HPDE6-E6E7 (cell line): Measurements from ENCODE around the gene LRRC74A.
A peak's percentile ranks its signal among the peaks of the same experiment; 100 is the strongest.

Source experiments
- DNase-seq: peaks from one replicate; pipeline ENCODE4 v3.0.0; 2011; ENCODE audit warnings: missing footprints; ENCODE audit errors: extremely low spot score

Gene LRRC74A

GRCh38 chr14:76846331-76847047 lies 20.3 kb downstream of the LRRC74A start:
- DNase-seq: no peak

- DNase-seq: no peak
Measured at GRCh38 chr14:76848879-76849278, 22.7 kb downstream of the LRRC74A start.

- DNase-seq: no peak
Measured at GRCh38 chr14:76855066-76855465, 28.9 kb downstream of the LRRC74A start.

GRCh38 chr14:76856769-76857168 lies 30.6 kb downstream of the LRRC74A start:
- no peak for DNase-seq

- DNase-seq: no peak
Measured at GRCh38 chr14:76861574-76862255, 35.5 kb downstream of the LRRC74A start.

- DNase-seq: no peak
Measured at GRCh38 chr14:76862546-76863282, 36.5 kb downstream of the LRRC74A start.

- no peak for DNase-seq
Measured at GRCh38 chr14:76863724-76864407, 37.7 kb downstream of the LRRC74A start.

- DNase-seq: no peak
Measured at GRCh38 chr14:76866456-76866855, 40.2 kb downstream of the LRRC74A start.

- DNase-seq: no peak
Measured at GRCh38 chr14:76867516-76868453, 41.6 kb downstream of the LRRC74A start.

GRCh38 chr14:76868454-76869170 lies 42.4 kb downstream of the LRRC74A start:
- no peak for DNase-seq

- no peak for DNase-seq
Measured at GRCh38 chr14:76870166-76870565, 44.0 kb downstream of the LRRC74A start.

- peak; percentile 57 for DNase-seq
Measured at GRCh38 chr14:76872796-76873432, 46.7 kb downstream of the LRRC74A start.

GRCh38 chr14:76874734-76875133 lies 48.5 kb downstream of the LRRC74A start:
- DNase-seq: no peak

- peak; percentile 90 for DNase-seq
Measured at GRCh38 chr14:76876076-76876475, 49.9 kb downstream of the LRRC74A start.

GRCh38 chr14:76877871-76878270 lies 51.7 kb downstream of the LRRC74A start:
- DNase-seq: no peak

GRCh38 chr14:76880449-76880848 lies 54.2 kb downstream of the LRRC74A start:
- no peak for DNase-seq

GRCh38 chr14:76881348-76881747 lies 55.1 kb downstream of the LRRC74A start:
- DNase-seq: no peak

- DNase-seq: no peak
Measured at GRCh38 chr14:76882651-76883050, 56.4 kb downstream of the LRRC74A start.

GRCh38 chr14:76883447-76883846 lies 57.2 kb downstream of the LRRC74A start:
- no peak for DNase-seq

GRCh38 chr14:76884394-76884793 lies 58.2 kb downstream of the LRRC74A start:
- no peak for DNase-seq
